Suprapubic skin (tissue), 4 donors: Measurements from ENCODE around the gene GABRR3.

Experiments
- CTCF ChIP-seq, 2 donors: fragments of 200-600 bp in 1 of 2; fragments of 450-650 bp in 1 of 2; sonication (generic) in 1 of 2; IDR thresholded peaks; one replicate each; pipeline ENCODE4 v1.5.1; 2016 to 2019; ENCODE audit warnings: antibody characterized with exemption in 2 of 2, mild to moderate bottlenecking in 1 of 2, moderate library complexity in 1 of 2
- POLR2A ChIP-seq, 2 donors: fragments of 450-650 bp; IDR thresholded peaks; one replicate each; pipeline ENCODE4 v1.6.1; 2017; ENCODE audit warnings: antibody characterized with exemption in 2 of 2, mild to moderate bottlenecking in 2 of 2, moderate library complexity in 2 of 2
- POLR2AphosphoS5 ChIP-seq, 3 donors: sonication (generic); formaldehyde crosslinking; IDR thresholded peaks; one replicate each; pipeline ENCODE4 v1.6.1; 2017; ENCODE audit warnings: antibody characterized with exemption in 3 of 3

- TF ChIP-seq CTCF (IDR thresholded peaks at IDR 0.05) (no peak), POLR2AphosphoS5 (IDR thresholded peaks at IDR 0.05) (no peak), POLR2A (IDR thresholded peaks at IDR 0.05) (no peak)
These were observed 6.0 kb downstream of the GABRR3 start for GRCh38 chr3:98029083-98029482.
